BJ (cell line): ENCODE measurements around the gene CTIF. TPM values are rescaled to one million over a fixed set of nuclear protein-coding genes. Genes with fewer than 3 reads are reported as not detected.

Experiments used
- CTCF ChIA-PET: fragments of 350-600 bp; formaldehyde crosslinking; extraction: SDS; loops from one replicate; lab custom pipeline; 2021; ENCODE audit warnings: antibody characterized with exemption, inconsistent platforms; lab: Yijun Ruan, JAX
- POLR2A ChIA-PET: fragments of 300-600 bp; sonication (Branson Sonifier 250); formaldehyde crosslinking; extraction: SDS; loops from one replicate; lab custom pipeline; 2021; ENCODE audit warnings: antibody characterized with exemption; lab: Charles Lee
- DNase-seq: peaks from one replicate; pipeline ENCODE4 v3.0.0-alpha.2; 2011; ENCODE audit warnings: low read depth
- H3K27me3 ChIP-seq: 2 replicates; pipeline ENCODE4 v1.6.0; 2011; ENCODE audit warnings: low read length; ENCODE audit not compliant: control insufficient read depth, insufficient read depth
- H3K36me3 ChIP-seq: 2 replicates; pipeline ENCODE4 v1.5.1; 2011; ENCODE audit warnings: low read length; ENCODE audit not compliant: control insufficient read depth, insufficient read depth
- H3K4me3 ChIP-seq: 2 replicates; pipeline ENCODE4 v1.5.1; 2011; ENCODE audit warnings: low read depth, mild to moderate bottlenecking, control low read depth, low read length
- polyA plus RNA-seq: library from polyadenylated mRNA; depleted of rRNA; stranded (reverse); fragments of >200 nt; gene quantifications from 2 replicates; pipeline ENCODE4 v1.2.3, GENCODE V29; 2011
- TF ChIP-seq, protein P1 (sequence below): IDR thresholded peaks from 2 replicates; pipeline ENCODE4 v1.5.1; 2011; ENCODE audit warnings: low read depth, mild to moderate bottlenecking, control low read depth, inconsistent platforms, low read length, moderate library complexity; ENCODE audit not compliant: insufficient read depth

CTIF gene
- polyA plus RNA-seq, 1 experiment, result 105 TPM

DNA sequence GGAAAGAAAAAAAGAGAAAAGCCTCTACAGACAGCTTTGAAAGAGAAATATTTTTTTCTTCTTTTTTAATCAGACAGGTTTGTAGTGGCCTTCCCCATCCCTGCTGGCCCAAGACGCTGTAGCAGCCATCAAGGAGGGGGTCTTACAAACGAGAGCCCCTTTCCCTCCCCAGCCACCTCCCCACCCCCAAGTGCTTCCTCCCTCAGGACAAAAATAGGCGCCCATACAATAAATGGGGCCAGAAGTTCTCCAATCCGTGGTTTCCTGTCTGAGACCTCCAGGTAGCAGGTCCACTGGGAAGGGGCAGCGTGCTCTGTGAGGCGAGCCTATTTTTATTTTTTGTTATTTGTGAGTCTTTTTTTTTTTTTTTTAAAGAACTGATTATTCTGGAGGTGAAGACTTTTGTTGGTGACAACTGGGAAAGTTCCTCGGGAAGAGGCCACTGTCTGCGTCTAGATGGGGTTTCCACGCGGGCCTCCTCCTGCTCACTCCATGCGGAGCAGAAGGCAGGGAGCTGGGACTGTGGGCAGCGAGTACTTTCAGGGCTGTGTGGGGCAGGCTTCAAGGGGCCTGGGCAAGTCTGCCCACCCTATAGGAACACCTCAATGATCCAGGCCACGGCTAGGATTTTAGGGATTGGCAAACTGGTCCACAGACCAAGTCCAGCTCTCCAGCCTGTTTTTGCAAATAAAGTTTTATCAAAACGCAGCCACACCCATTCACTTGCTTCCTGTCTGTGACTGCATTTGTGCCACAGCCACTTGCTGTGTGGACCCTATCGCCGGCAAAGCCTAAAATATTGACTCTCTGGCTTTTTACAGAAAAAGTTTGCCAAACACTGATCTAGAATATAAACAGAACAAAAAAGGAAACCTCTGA lies 139.6 kb downstream of the CTIF start:
- no peak for DNase-seq
- POLR2A ChIA-PET, result interaction anchor here (0.6 kb wide), 1 partner anchor 55 kb away, joined by 4 read pairs; no protein-coding TSS in a partner anchor
- H3K27me3 ChIP-seq, result no peaks in the 10 kb centered on the region
- CTCF ChIA-PET, result interaction anchor here (0.6 to 2.2 kb wide), 6 partner anchors 10 to 561 kb away, joined by 3 to 7 read pairs (median 3); no protein-coding TSS in a partner anchor
- TF ChIP-seq, protein P1, sequence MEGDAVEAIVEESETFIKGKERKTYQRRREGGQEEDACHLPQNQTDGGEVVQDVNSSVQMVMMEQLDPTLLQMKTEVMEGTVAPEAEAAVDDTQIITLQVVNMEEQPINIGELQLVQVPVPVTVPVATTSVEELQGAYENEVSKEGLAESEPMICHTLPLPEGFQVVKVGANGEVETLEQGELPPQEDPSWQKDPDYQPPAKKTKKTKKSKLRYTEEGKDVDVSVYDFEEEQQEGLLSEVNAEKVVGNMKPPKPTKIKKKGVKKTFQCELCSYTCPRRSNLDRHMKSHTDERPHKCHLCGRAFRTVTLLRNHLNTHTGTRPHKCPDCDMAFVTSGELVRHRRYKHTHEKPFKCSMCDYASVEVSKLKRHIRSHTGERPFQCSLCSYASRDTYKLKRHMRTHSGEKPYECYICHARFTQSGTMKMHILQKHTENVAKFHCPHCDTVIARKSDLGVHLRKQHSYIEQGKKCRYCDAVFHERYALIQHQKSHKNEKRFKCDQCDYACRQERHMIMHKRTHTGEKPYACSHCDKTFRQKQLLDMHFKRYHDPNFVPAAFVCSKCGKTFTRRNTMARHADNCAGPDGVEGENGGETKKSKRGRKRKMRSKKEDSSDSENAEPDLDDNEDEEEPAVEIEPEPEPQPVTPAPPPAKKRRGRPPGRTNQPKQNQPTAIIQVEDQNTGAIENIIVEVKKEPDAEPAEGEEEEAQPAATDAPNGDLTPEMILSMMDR, result no peak
- no peak overlapping the region for H3K4me3 ChIP-seq
- H3K36me3 ChIP-seq, result peaks cover 21% of the 10 kb centered on the region

DNA sequence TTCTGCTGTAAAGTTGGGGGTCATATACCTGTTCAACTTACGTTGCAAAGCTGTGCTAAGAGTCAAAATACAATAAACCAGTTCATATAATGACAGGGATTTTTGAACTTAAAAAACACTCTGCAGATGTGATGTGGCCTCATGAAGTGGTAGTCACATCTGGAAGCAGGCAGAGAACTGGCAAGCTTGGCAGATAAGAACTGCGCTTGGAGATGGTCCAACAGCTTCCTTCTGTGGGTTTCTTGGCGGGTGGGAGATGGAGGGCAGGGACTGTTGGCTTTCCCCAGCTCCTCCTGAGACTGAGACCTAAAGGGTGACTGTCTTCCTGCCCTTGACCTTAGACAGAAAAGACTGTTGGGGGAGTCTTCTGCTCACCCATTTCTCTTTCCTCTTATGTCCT lies 140.4 kb downstream of the CTIF start:
- ChIA-PET POLR2A (no interaction called here), CTCF (interaction anchor here (0.6 to 2.2 kb wide), 5 partner anchors 9 to 560 kb away, joined by 3 to 7 read pairs (median 3); no protein-coding TSS in a partner anchor)
- H3K36me3 ChIP-seq, result peaks cover 21% of the 10 kb centered on the region
- no peaks in the 10 kb centered on the region for H3K27me3 ChIP-seq
- no peak for DNase-seq
- no peak overlapping the region for H3K4me3 ChIP-seq
- TF ChIP-seq, protein P1, result no peak

DNA sequence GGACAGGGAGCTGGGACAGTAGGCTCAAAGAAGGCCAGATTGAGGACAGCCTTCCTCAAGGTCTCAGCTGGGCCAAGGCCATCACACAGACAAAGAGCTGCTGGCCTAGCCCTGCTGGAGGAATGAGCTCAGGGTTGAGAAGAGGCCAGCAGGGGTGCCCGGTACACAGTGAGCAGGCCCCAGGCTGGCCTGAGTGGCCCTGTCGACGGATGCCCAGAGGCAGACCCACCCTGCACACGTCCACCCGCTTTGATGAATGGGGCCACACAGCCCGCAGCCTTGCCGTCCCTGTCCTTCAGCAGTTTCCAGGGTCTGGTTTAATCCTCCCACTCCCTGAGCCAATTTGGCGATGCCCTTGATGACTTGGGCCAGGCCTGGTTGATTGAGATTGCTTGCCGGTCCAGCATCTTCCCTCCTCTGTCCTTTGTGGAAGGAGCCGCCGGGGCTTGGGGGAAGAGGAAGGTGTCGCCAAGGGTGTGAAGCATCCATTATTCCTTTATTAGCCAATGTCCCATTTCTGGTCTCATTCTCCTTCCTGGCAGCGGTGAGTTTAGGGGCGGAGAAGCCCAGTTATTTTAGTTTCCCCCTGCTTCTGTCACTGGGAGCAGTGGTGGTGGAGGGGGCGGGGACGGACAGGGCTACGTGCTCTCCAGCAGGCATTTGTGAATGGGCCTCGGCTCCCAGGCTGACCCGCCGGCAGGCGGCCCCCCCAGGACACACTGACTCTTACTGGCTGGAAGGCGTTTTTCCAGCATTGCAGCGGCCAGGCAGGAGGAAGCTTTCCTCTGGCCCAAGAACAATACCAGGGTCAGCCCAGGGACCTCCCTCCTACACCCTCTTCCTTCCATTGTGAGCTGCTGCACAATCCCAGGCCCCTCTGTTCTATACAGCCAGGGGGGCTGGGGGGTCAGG lies 141.8 kb downstream of the CTIF start:
- POLR2A ChIA-PET, result no interaction called here

DNA sequence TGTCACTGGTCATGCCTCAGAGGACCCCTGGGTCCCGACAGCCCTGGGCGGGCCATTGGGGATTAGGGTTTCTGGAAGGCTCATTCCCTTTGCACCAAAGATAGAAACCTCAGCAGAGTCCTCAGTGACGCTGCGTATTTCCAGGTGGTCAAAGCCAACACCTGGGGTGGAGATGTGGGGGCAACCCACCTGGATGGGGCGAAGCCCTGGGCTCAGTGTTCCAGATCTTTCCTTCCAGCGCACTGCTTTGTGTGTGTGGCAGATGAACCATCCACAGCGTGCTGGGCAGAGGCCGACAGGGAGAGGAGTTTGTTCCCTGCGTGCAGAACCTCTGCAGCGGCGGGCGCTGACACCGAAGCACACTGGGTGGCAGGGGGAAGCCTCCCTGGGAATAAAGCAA lies 143.9 kb downstream of the CTIF start:
- no peak for DNase-seq
- TF ChIP-seq, protein P1, result no peak
- POLR2A ChIA-PET, result no interaction called here

More for the DNA sequence above, 141.8 kb downstream of the CTIF start:
- H3K4me3 ChIP-seq, result no peak overlapping the region
- CTCF ChIA-PET, result interaction anchor here (0.6 kb wide), 1 partner anchor 551 kb away, joined by 3 read pairs; no protein-coding TSS in a partner anchor
- H3K36me3 ChIP-seq, result peaks cover 21% of the 10 kb centered on the region
- H3K27me3 ChIP-seq, result no peaks in the 10 kb centered on the region
- TF ChIP-seq, protein P1, result no peak
- DNase-seq, result no peak

More for the DNA sequence above, 143.9 kb downstream of the CTIF start:
- Histone ChIP-seq H3K27me3 (no peaks in the 10 kb centered on the region), H3K36me3 (peaks cover 27% of the 10 kb centered on the region), H3K4me3 (no peak overlapping the region)
- CTCF ChIA-PET, result no interaction called here
